HG03571 (cell line): Measurements from ENCODE around the gene ARX.

Experiments
- ATAC-seq: cut with Tn5 transposase; IDR thresholded peaks from one replicate; pipeline ENCODE4 v1.9.1; 2021; ENCODE audit not compliant: unreplicated experiment

ARX gene

GRCh38 chrX:25001808-25002660 lies 13.7 kb downstream of the ARX start:
- ATAC-seq, result no peak

DNA sequence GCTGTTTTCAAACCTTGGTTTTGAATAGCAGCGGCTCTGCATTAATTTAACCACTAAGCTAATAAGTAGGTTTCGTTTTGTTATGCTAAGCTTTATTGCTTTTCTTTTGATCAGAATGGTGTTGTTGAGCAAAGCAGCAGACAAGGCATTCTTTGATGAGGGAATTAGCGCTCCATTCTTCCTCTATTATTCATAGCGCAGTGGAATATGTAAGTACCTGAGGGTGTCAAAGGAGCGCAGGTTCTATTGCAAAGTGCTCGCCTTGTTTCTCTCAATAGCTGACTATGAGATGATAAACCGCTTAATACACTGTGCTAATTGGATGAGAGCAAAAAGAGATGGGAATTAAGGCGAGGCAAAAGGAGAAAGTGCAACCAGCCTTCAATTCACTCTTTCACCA lies 16.3 kb downstream of the ARX start:
- no peak for ATAC-seq

DNA sequence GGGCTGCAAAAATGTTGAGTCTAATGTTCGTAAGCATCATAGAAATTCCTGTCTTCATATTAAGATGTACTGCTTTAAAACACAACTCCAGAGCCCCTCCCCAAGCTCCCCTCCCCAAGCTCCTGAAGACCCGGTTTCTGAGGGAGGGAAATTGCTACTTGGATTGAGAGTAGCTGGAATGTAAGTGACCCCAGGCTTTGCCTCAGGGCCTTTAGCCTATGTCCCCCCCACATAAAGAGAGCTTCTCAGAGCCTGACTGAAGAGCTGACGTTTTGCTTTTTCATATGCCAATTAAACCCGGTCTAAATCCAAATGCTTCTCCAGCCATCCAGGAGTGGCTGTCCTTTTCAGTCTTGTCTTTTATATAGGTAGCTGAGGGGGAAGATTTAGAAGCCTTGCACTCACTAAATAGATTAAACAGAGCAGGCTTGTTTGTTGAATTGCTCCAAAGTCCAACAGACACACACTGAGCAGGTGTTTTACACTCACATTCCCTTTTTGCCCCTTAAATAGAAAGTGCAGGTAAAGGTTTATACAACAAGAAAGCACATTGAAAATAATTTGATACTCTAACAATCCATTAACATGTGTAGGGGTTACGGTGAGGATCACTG lies 19.6 kb downstream of the ARX start:
- ATAC-seq, result no peak

GRCh38 chrX:24993879-24994278 lies 21.9 kb downstream of the ARX start:
- no peak for ATAC-seq

DNA sequence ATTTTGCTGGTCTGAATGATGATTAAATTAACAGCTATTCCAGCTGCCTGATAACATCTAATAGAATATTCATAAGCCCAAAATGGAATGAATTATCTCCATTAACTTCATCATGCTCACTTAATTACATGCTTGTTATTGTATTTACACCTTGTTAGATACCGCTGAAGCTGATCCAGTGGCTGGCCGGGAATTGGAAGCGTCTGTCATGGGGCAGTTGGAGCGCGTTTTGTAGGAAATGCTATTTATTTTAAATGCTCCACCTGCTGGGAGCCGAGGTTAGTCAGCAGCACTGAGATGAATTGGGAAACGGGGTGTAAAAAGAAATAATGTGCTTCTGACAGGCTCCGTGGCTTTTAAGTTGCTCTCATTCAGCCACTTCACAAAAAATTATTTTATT lies 25.2 kb downstream of the ARX start:
- ATAC-seq, result no peak

- ATAC-seq, result no peak
These were observed 27.5 kb downstream of the ARX start for GRCh38 chrX:24988314-24988713.

DNA sequence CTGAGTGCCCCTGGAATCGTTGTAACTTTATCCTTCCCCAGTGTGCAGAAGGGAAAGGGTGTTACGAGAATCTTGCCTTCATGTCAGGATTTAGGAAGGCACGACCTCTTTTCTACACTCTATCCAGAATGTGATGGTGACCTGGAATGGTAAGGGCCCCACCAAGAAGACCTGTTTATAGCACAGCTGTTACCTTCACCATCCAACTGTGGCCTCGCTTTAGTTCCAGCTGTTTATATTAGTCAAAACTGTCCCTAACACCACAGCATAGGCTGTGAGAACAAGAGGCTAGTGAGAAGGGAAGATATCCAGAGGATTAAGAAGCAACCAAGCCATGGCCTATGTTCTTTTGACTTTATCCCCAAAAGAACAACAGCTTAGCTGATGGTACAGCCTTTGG lies 28.0 kb downstream of the ARX start:
- no peak for ATAC-seq

DNA sequence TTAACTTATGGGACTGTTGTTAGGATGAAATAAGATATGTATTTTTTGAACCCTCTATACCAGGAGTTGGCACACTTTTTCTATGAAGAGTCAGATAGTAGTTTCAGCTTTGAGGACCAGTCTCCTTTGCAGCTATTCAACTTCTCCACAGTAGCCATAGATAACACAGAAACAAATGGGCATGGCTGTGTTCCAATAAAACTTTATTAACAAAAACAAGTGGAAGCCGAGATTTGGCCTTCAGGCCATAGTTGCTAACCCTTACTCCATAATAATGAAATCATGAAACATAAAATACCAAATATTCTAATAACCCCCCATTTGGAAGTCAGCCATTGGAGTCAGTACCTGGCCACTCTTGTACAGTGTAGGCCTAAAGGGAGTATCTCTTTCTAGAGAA lies 30.6 kb downstream of the ARX start:
- ATAC-seq, result no peak

DNA sequence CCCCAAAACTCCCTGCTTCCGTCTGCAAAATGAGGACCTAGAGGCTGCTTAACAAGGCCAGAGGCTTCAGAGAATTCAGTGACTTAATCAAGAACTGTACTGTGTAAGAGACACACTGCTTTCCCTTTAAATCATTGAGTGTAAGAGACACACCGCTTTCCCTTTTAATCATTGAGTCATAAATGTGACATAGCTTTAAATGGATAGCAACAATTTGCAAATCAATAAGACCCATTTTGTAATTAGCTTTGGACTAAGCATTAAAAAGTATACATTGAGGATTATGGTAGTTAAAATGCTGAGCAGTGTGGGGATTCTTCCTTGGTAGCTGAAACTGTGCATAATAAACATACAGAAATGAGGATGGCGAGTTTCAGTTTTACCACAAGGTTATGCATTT lies 31.8 kb downstream of the ARX start:
- no peak for ATAC-seq

- no peak for ATAC-seq
These were observed 33.3 kb downstream of the ARX start for GRCh38 chrX:24982306-24982965.

DNA sequence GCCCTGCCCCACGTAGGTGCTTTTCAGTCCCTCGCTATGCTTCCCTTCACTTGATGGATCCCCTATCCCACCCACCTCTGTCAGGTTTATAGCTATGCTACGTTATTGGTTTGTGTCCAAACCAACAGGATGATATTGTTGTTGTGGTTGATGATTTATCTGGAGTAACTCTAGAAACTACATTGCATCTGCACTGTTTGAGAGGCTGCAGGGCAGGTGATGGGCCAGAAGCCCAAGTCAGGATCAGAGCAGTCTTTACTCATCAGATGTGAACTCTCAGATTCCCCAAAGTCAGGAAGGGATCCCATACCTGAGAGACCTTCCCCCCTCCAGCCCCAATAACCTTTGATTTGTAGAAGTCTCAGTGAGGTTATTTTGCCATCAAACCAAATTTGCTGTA lies 34.7 kb downstream of the ARX start:
- no peak for ATAC-seq

- ATAC-seq, result no peak
These were observed 36.7 kb downstream of the ARX start for GRCh38 chrX:24979081-24979480.

GRCh38 chrX:24969812-24970211 lies 46.0 kb downstream of the ARX start:
- no peak for ATAC-seq

DNA sequence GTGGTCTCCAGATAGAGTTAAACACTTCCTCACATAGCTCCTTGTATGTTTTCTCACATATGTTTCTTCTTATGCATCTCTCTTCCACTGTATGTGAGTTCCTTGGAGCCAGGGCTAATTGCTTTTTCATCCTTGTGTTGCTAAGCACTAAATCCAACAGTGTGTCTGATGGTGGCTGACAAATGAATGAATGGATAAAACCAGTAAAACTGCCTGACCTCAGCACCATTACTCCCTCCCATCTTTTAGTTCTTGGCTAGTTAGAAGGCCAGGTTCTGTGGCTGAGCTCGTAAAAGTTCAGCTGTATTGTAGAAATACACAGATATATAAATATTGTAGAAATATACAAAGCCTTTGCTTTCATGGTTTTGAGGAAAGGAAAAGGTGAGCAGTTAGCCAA lies 50.4 kb downstream of the ARX start:
- no peak for ATAC-seq

GRCh38 chrX:24963823-24964222 lies 51.9 kb downstream of the ARX start:
- ATAC-seq, result no peak

- ATAC-seq, result no peak
These were observed 54.0 kb downstream of the ARX start for GRCh38 chrX:24961809-24962208.

- ATAC-seq, result no peak
These were observed 58.9 kb downstream of the ARX start for GRCh38 chrX:24956828-24957227.

GRCh38 chrX:24955372-24955930 lies 60.3 kb downstream of the ARX start:
- ATAC-seq, result no peak

DNA sequence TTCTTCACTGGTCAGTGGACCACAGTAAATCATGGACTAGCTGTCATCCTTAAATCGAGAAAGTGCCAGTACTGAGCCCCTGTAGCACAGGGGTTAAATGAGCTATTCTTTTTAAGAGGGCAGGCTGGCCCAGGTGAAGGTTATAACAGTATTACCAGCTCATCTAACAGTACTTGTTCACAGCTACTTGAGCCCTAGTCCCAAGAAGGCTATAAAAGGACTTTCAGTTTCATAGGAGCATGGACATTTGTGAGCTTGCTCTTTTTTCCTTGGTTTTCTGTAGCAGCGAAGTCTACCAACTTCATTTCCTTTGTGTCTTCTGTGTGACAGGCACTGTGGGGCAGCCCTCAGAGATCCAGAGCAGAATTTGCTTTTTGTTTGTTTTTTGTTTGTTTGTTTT lies 61.0 kb downstream of the ARX start:
- ATAC-seq, result no peak
